ENCODE results near the gene RPS6KA5. TPM values are rescaled to one million over a fixed set of nuclear protein-coding genes. Genes with fewer than 3 reads are reported as not detected.
A peak's percentile ranks its signal among the peaks of the same experiment; 100 is the strongest.

Gene RPS6KA5
- total RNA-seq, 1 donor = 0.86 TPM

DNA sequence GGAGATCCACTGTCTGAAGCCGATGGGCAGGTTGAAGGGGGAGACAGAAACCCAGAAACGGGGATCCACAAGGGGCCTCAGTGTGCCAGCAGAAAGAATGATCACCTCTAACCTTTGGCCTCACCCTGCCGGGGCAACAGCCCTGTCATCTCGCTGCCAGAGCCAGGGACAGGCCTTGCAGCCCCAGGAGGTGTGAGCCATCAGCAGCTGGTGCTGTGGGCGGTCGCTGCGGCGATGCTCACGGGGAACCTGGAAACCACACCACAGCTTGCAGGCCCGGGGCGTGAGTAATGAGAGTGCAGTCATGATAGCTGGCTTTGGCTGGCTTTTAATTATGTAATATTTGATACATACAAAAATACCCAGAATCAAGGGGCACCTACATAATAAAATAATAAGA is 239.5 kb downstream of the RPS6KA5 start:
- no peak for DNase-seq (ENCODE audit: low read depth)
- no peak overlapping the region for H3K4me3 ChIP-seq (ENCODE audit: low read depth, low read length)
- TF ChIP-seq, protein P1, sequence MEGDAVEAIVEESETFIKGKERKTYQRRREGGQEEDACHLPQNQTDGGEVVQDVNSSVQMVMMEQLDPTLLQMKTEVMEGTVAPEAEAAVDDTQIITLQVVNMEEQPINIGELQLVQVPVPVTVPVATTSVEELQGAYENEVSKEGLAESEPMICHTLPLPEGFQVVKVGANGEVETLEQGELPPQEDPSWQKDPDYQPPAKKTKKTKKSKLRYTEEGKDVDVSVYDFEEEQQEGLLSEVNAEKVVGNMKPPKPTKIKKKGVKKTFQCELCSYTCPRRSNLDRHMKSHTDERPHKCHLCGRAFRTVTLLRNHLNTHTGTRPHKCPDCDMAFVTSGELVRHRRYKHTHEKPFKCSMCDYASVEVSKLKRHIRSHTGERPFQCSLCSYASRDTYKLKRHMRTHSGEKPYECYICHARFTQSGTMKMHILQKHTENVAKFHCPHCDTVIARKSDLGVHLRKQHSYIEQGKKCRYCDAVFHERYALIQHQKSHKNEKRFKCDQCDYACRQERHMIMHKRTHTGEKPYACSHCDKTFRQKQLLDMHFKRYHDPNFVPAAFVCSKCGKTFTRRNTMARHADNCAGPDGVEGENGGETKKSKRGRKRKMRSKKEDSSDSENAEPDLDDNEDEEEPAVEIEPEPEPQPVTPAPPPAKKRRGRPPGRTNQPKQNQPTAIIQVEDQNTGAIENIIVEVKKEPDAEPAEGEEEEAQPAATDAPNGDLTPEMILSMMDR (IDR thresholded peaks at IDR 0.05; ENCODE audit: insufficient read depth, low read depth, low read length) = no peak

DNA sequence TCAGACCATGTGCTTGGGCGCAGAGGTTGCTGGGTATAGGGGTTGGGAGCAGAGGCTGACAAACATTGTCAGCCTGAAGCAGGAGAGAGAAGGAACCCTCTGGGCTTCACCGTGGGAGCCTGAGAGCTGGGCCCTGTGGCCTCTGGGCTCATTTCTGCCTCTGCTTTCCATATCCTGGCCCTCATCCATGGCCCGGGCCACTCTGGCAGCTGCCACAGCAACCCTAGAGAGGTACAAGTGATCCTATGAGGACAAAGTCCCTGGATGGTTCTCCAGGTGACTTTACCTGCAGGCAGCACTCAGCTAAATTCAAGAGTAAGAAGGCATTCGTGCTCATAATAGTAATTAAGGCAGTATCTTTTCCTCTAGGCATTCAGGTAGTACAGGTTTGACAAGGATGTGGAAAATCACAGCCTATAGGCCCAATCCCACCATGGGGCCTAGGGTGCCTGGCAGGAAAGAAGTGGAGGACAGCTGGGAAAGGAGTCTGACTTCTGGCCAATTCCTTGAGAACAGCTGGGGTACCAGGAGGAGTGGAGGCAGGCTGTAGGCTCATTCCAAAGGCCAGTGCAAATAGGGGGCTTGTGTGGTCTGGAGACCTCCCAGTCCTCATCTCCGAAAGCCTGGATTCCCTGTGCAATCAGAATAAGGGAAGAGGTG is 240.6 kb downstream of the RPS6KA5 start:
- DNase-seq (ENCODE audit: low read depth) = no peak
- TF ChIP-seq, protein P1 (IDR thresholded peaks at IDR 0.05; ENCODE audit: insufficient read depth, low read depth, low read length) = no peak
- H3K4me3 ChIP-seq (ENCODE audit: low read depth, low read length) = no peak overlapping the region

DNA sequence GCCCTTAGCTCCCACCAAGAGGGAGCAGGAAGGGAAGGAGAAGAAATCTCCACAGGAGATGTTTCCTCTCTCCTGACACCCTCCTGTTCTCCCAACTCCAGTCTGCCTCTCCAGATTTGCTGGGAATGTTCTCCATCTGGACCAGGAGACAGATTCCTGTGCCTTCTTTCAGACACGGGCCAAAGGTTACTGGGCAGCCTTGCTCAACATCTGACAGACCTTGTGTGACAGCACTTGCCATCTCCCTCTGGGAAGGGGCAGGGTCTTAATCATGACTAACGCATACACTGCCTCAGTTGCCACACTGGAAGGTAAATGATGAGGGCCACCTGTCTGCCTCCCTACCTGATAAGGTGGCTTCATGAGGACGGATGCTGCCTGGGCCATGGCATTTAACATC is 241.7 kb downstream of the RPS6KA5 start:
- no peak overlapping the region for H3K4me3 ChIP-seq (ENCODE audit: low read depth, low read length)
- no peak for DNase-seq (ENCODE audit: low read depth)
- TF ChIP-seq, protein P1 (IDR thresholded peaks at IDR 0.05; ENCODE audit: insufficient read depth, low read depth, low read length) = no peak

DNA sequence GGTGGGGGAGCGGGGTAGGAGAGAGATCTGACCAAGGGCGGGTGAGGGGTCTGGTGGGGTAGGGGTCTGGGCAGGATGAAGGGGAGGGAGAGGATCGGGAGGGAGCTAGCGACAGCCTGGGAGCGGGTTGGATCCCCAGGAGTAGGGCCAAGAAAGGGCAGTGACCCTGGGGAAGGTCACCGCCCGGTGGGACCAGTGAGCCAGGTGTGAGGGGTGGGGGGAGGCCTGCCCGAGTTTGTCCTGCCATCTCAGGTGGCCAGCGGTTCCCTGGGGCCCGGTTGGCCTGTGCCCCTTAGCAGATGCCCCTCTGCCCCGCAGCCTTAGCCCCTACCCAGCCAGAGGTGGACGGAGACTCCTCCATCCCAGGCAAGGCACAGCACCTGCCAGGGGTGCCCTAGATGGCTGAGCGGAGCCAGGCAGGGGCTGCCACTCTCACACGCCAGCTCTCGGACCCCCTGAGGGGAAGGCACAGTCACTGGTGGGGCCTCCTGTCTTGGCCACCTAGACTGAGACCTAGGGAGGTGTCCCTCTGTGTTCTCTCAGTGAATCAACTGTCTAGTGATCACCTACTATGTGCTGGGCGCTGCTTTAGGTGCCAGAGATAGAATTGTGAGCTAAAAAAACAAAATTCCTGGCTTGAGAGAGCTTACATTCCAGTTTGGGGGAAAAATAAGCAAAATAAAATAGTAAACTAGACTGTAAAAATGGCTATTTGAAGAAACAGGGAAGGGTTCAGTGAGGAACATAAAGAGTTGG is 243.6 kb downstream of the RPS6KA5 start:
- H3K4me3 ChIP-seq (ENCODE audit: low read depth, low read length) = peak overlapping the region; percentile 33
- TF ChIP-seq, protein P1 (IDR thresholded peaks at IDR 0.05; ENCODE audit: insufficient read depth, low read depth, low read length) = no peak
- no peak for DNase-seq (ENCODE audit: low read depth)

DNA sequence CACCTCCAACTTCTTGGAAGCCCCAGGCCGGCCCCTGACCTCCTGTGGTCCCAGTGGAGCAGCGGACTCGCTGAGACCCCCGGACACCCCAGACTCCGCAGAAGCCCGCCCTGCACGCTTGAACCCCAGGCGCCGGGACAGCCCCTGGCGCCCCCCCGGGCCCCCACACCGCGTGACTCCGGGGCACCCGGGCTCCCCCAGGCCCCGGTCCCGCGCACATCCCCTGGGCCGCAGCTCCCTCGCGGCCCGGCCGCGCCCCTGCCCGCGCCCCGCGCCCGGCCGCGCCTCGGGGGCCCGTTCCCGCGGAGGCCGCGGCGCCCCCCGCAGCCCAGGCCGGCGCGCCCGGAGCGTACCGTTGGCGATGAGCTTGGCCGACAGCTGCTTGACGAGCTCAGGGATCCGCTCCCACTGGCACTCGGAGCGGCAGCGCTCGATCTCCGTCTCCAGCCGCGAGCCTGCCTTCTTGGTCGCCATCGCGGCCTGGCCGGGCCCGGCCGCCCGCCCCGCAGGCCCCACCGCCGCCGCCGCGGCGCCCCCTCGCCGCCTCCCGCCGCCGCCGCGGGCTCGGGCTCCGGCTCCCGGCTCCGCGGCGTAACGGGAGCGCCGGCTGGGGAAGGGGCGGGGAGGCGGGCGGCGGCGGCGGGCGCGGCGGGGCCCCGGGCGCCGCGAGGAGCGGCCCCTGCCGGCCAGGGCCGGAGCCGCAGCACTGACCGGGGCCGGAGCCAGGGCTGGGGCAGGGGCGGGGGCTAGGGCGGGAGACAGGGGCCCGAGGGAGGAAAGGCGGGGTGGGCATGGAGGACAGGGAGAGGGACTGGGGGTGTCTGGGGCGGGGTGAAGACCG is 244.4 kb downstream of the RPS6KA5 start, which contains the start of gene TTC7B:
Gene TTC7B, minus strand, starts transcription at position 609 of the 841 bp plus-strand sequence. Its CDS starts 135 bp downstream, at position 474.
- DNase-seq (ENCODE audit: low read depth) = no peak
- peak within 1 kb of the TSS; percentile 76 for H3K4me3 ChIP-seq (ENCODE audit: low read depth, low read length)
- TF ChIP-seq, protein P1 (IDR thresholded peaks at IDR 0.05; ENCODE audit: insufficient read depth, low read depth, low read length) = no peak

DNA sequence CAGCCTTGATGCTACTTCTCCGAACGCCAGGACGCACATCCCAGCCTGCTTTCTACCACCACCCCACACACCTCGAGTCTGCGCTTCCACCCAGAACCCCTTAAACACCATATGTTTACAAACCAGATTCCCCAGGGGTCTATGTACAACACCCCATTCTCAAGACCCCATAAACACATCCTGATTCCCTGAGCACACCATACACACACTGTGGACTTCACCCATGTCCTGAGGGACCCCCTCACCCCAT is 244.9 kb downstream of the RPS6KA5 start:
- DNase-seq (ENCODE audit: low read depth) = no peak
- TF ChIP-seq, protein P1 (IDR thresholded peaks at IDR 0.05; ENCODE audit: insufficient read depth, low read depth, low read length) = no peak
- peak overlapping the region; percentile 76 for H3K4me3 ChIP-seq (ENCODE audit: low read depth, low read length)
